H9 (cell line): ENCODE results near the gene ABCG8. TPM values are rescaled to one million over a fixed set of nuclear protein-coding genes. Genes with fewer than 3 reads are reported as not detected.

Experiments used
- DNase-seq: peaks from one replicate; pipeline ENCODE4 v3.0.0-alpha.2; 2017
- H2AFZ ChIP-seq: one replicate; pipeline ENCODE4 v1.6.1; 2013; ENCODE audit warnings: mild to moderate bottlenecking, low read length, control low read depth, moderate library complexity
- H2AK5ac ChIP-seq: 2 replicates; pipeline ENCODE4 v1.6.1; 2013; ENCODE audit warnings: low read length, control low read depth, mixed read lengths; ENCODE audit not compliant: insufficient read length
- H2BK120ac ChIP-seq: one replicate; pipeline ENCODE4 v1.6.1; 2013; ENCODE audit warnings: low read depth, mild to moderate bottlenecking, low read length, control low read depth, inconsistent platforms; ENCODE audit not compliant: poor library complexity, severe bottlenecking
- H2BK12ac ChIP-seq: 2 replicates; pipeline ENCODE4 v1.6.1; 2013; ENCODE audit warnings: low read length, control low read depth, mixed read lengths, low read depth; ENCODE audit not compliant: insufficient read length
- H2BK15ac ChIP-seq: 2 replicates; pipeline ENCODE4 v1.6.1; 2013; ENCODE audit warnings: low read depth, low read length, control low read depth
- H2BK20ac ChIP-seq: one replicate; pipeline ENCODE4 v1.6.1; 2013; ENCODE audit warnings: low read depth, mild to moderate bottlenecking, low read length, control low read depth, inconsistent platforms; ENCODE audit not compliant: poor library complexity, severe bottlenecking
- H2BK5ac ChIP-seq: 2 replicates; pipeline ENCODE4 v1.6.1; 2013; ENCODE audit warnings: low read length, control low read depth, mixed read lengths; ENCODE audit not compliant: insufficient read length
- H3K14ac ChIP-seq: 2 replicates; pipeline ENCODE4 v1.6.1; 2013; ENCODE audit warnings: low read length, control low read depth; ENCODE audit not compliant: insufficient read depth
- H3K18ac ChIP-seq: 2 replicates; pipeline ENCODE4 v1.6.1; 2013; ENCODE audit warnings: low read depth, mild to moderate bottlenecking, mixed read lengths, low read length, control low read depth; ENCODE audit not compliant: insufficient read length
- H3K23ac ChIP-seq: 2 replicates; pipeline ENCODE4 v1.6.1; 2013; ENCODE audit warnings: low read length, control low read depth, mixed read lengths, low read depth; ENCODE audit not compliant: insufficient read length
- H3K23me2 ChIP-seq: 2 replicates; pipeline ENCODE4 v1.6.1; 2013; ENCODE audit warnings: low read depth, mild to moderate bottlenecking, mixed read lengths, low read length, control low read depth; ENCODE audit not compliant: insufficient read length, poor library complexity, severe bottlenecking
- H3K27ac ChIP-seq: 2 replicates; pipeline ENCODE4 v1.5.1; 2013; ENCODE audit warnings: low read length, control low read depth, mixed read lengths, low read depth; ENCODE audit not compliant: insufficient read length
- H3K27me3 ChIP-seq: 2 replicates; pipeline ENCODE4 v1.6.1; 2013; ENCODE audit warnings: low read length, control low read depth, inconsistent platforms; ENCODE audit not compliant: insufficient read depth
- H3K4ac ChIP-seq: 2 replicates; pipeline ENCODE4 v1.6.1; 2013; ENCODE audit warnings: low read depth, mild to moderate bottlenecking, control low read depth, inconsistent platforms, low read length, moderate library complexity
- H3K4me1 ChIP-seq: 2 replicates; pipeline ENCODE4 v1.6.1; 2013; ENCODE audit warnings: low read length, control low read depth, inconsistent platforms; ENCODE audit not compliant: insufficient read depth
- H3K4me2 ChIP-seq: 2 replicates; pipeline ENCODE4 v1.6.1; 2013; ENCODE audit warnings: low read length, control low read depth, mixed read lengths; ENCODE audit not compliant: insufficient read length, insufficient read depth
- H3K56ac ChIP-seq: 2 replicates; pipeline ENCODE4 v1.6.1; 2013; ENCODE audit warnings: low read depth, mild to moderate bottlenecking, mixed read lengths, low read length, control low read depth; ENCODE audit not compliant: insufficient read length
- H3K79me1 ChIP-seq: 2 replicates; pipeline ENCODE4 v1.6.1; 2013; ENCODE audit warnings: low read depth, mild to moderate bottlenecking, moderate library complexity, low read length, control low read depth, inconsistent platforms; ENCODE audit not compliant: insufficient read depth, poor library complexity, severe bottlenecking
- H3K79me2 ChIP-seq: 2 replicates; pipeline ENCODE4 v1.6.1; 2013; ENCODE audit warnings: low read length, control low read depth, inconsistent platforms; ENCODE audit not compliant: insufficient read depth
- H3K9ac ChIP-seq: 2 replicates; pipeline ENCODE4 v1.6.1; 2013; ENCODE audit warnings: low read length, control low read depth, mixed read lengths; ENCODE audit not compliant: insufficient read length; ENCODE audit errors: extremely low read depth
- H3K9me3 ChIP-seq: one replicate; pipeline ENCODE4 v1.6.1; 2013; ENCODE audit warnings: low read depth, low read length, inconsistent platforms; ENCODE audit not compliant: control insufficient read depth
- H3T11ph ChIP-seq: one replicate; pipeline ENCODE4 v1.6.1; 2013; ENCODE audit warnings: mild to moderate bottlenecking, low read length, control low read depth, inconsistent platforms
- H4K20me1 ChIP-seq: one replicate; pipeline ENCODE4 v1.6.1; 2013; ENCODE audit not compliant: control insufficient read depth, insufficient read length, insufficient read depth
- H4K5ac ChIP-seq: 2 replicates; pipeline ENCODE4 v1.6.1; 2013; ENCODE audit warnings: low read depth, mild to moderate bottlenecking, mixed read lengths, low read length, control low read depth; ENCODE audit not compliant: insufficient read length
- H4K8ac ChIP-seq: replicated peaks from 2 replicates; pipeline ENCODE4 v1.6.1; 2013; ENCODE audit warnings: low read length, control low read depth, mixed read lengths, low read depth; ENCODE audit not compliant: insufficient read length
- H4K91ac ChIP-seq: 2 replicates; pipeline ENCODE4 v1.6.1; 2013; ENCODE audit warnings: low read depth, mild to moderate bottlenecking, moderate library complexity, mixed read lengths, low read length, control low read depth; ENCODE audit not compliant: insufficient read length
- H3K27ac Mint-ChIP-seq, 3 experiments: 2 replicates in 2 of 3; 3 replicates in 1 of 3; pipeline ENCODE4 v1.8.0; 2020 to 2021; ENCODE audit warnings: mixed read lengths in 3 of 3, mild to moderate bottlenecking in 1 of 3, moderate library complexity in 1 of 3
- H3K27me3 Mint-ChIP-seq: 2 replicates; pipeline ENCODE4 v1.8.0; 2021; ENCODE audit warnings: low read depth, mild to moderate bottlenecking, moderate library complexity, mixed read lengths
- H3K36me3 Mint-ChIP-seq, 3 experiments: 2 replicates in 2 of 3; 3 replicates in 1 of 3; pipeline ENCODE4 v1.8.0; 2020 to 2021; ENCODE audit warnings: low read depth in 3 of 3, mixed read lengths in 3 of 3; ENCODE audit not compliant: insufficient read depth in 1 of 3
- H3K4me1 Mint-ChIP-seq, 2 experiments: 2 replicates each; pipeline ENCODE4 v1.8.0; 2020; ENCODE audit warnings: mixed read lengths in 2 of 2
- H3K4me3 Mint-ChIP-seq, 2 experiments: 2 replicates in 1 of 2; 3 replicates in 1 of 2; pipeline ENCODE4 v1.8.0; 2020 to 2021; ENCODE audit warnings: mild to moderate bottlenecking in 2 of 2, mixed read lengths in 2 of 2, moderate library complexity in 1 of 2
- H3K9me3 Mint-ChIP-seq, 2 experiments: 2 replicates in 1 of 2; 3 replicates in 1 of 2; pipeline ENCODE4 v1.8.0; 2020; ENCODE audit warnings: mild to moderate bottlenecking in 2 of 2, mixed read lengths in 2 of 2, moderate library complexity in 1 of 2
- WGBS: extraction: QIAGEN DNeasy Blood & Tissue Kit; methylation state at CpG from one replicate; pipeline ENCODE4 v1.1.7; 2013; ENCODE audit warnings: missing lambda C conversion rate, low lambda C conversion rate, mixed read lengths; ENCODE audit not compliant: insufficient read length; ENCODE audit errors: extremely low coverage; 5-methylcytosine and 5-hydroxymethylcytosine counted together
- total RNA-seq: library from RNA; stranded (reverse); gene quantifications from 2 replicates; pipeline ENCODE4 v1.2.1, GENCODE V29; 2021
- TF ChIP-seq, protein P1 (sequence below): fragments of 200-600 bp; sonication (generic); conservative IDR thresholded peaks from 3 replicates; pipeline ENCODE4 v1.8.0; 2021; ENCODE audit warnings: antibody characterized with exemption, mild to moderate bottlenecking

The ABCG8 gene
- total RNA-seq, 1 experiment from 2014 or later = not detected

DNA sequence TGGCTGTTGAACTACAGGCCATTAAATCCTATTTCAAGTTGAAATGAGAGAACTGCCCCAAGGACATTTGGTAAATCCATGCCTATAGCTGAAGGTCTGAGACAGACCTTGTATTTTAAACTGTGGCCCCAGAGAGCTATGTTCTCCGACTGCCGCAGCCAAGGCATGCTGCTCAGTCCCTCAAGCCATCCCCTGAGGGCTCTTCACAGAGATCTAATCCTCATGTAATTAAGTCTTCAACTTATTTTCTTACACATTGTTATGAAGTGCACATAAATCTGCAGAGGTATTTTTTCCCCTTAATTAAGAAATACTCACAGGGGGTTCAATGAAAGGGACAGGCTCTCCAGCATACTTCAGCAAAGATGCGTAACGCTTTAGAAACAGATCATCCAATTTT, 50.6 kb downstream of the ABCG8 start:
- no peak overlapping the region for H3K4me2 ChIP-seq
- H3K79me2 ChIP-seq = no peaks in the 10 kb centered on the region
- H3K18ac ChIP-seq = no peak overlapping the region
- H3K4ac ChIP-seq = no peak overlapping the region
- H4K91ac ChIP-seq = no peak overlapping the region
- no peak overlapping the region for H4K5ac ChIP-seq
- H3K9ac ChIP-seq = no peak overlapping the region
- DNase-seq = no peak
- TF ChIP-seq, protein P1, sequence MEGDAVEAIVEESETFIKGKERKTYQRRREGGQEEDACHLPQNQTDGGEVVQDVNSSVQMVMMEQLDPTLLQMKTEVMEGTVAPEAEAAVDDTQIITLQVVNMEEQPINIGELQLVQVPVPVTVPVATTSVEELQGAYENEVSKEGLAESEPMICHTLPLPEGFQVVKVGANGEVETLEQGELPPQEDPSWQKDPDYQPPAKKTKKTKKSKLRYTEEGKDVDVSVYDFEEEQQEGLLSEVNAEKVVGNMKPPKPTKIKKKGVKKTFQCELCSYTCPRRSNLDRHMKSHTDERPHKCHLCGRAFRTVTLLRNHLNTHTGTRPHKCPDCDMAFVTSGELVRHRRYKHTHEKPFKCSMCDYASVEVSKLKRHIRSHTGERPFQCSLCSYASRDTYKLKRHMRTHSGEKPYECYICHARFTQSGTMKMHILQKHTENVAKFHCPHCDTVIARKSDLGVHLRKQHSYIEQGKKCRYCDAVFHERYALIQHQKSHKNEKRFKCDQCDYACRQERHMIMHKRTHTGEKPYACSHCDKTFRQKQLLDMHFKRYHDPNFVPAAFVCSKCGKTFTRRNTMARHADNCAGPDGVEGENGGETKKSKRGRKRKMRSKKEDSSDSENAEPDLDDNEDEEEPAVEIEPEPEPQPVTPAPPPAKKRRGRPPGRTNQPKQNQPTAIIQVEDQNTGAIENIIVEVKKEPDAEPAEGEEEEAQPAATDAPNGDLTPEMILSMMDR = no peak
- no peaks in the 10 kb centered on the region for H3K4me1 Mint-ChIP-seq
- no peak overlapping the region for H3K56ac ChIP-seq
- H3T11ph ChIP-seq = no peak overlapping the region
- H3K27ac Mint-ChIP-seq = no peak overlapping the region
- H3K14ac ChIP-seq = no peak overlapping the region
- no peaks in the 10 kb centered on the region for H3K4me1 ChIP-seq
- no peak overlapping the region for H2BK12ac ChIP-seq
- no CpG with 5 or more reads among the region's 4 CpGs for WGBS
- no peak overlapping the region for H2BK20ac ChIP-seq
- no peaks in the 10 kb centered on the region for H3K9me3 Mint-ChIP-seq
- no peak overlapping the region for H3K27ac ChIP-seq
- no peak overlapping the region for H2BK120ac ChIP-seq
- H3K36me3 Mint-ChIP-seq = peaks cover 48 to 81% (median 73%) of the 10 kb centered on the region in 3 experiments
- H4K20me1 ChIP-seq = no peaks in the 10 kb centered on the region
- H3K27me3 ChIP-seq = no peaks in the 10 kb centered on the region
- H3K23ac ChIP-seq = no peak overlapping the region
- H3K4me3 Mint-ChIP-seq = no peak overlapping the region
- H4K8ac ChIP-seq = no peak overlapping the region
- H3K9me3 ChIP-seq = no peaks in the 10 kb centered on the region
- no peak overlapping the region for H2AK5ac ChIP-seq
- H3K79me1 ChIP-seq = no peaks in the 10 kb centered on the region
- H3K27me3 Mint-ChIP-seq = no peaks in the 10 kb centered on the region
- no peak overlapping the region for H2BK15ac ChIP-seq
- no peak overlapping the region for H2AFZ ChIP-seq
- no peak overlapping the region for H2BK5ac ChIP-seq
- H3K23me2 ChIP-seq = no peaks in the 10 kb centered on the region
